DND-41 (cell line): ENCODE measurements around the gene SLC27A2.

Experiments
- EZH2 ChIP-seq: IDR thresholded peaks from 3 replicates; pipeline ENCODE4 v1.6.1; 2012; ENCODE audit warnings: borderline replicate concordance, low read depth, mild to moderate bottlenecking, moderate library complexity, low read length, inconsistent platforms; ENCODE audit not compliant: severe bottlenecking
- TF ChIP-seq, protein P1 (sequence below): IDR thresholded peaks from 2 replicates; pipeline ENCODE4 v1.5.1; 2012; ENCODE audit warnings: borderline replicate concordance, low read length, moderate library complexity, mild to moderate bottlenecking; ENCODE audit not compliant: poor library complexity, severe bottlenecking; ENCODE audit errors: extremely low read depth

DNA sequence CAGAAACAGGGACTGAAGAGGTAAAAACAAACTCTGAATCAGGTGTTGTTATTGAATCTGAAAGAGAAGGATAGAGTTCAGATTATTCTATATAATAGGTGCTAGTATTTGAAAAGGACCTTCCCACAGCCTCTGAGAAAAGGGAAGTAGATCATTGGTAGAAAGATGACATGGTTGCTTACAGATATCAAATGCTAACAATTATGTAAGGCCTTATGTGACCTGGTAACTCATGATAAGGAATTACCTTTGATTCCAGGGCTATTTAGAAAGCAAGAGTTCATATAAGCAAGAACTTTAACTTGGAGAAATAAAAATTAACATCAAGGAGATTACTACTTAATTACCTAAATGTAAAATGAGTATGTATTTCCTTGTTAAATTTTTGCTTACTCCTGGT is 7.6 kb downstream of the SLC27A2 start:
- no peak for TF ChIP-seq EZH2
- TF ChIP-seq, protein P1, sequence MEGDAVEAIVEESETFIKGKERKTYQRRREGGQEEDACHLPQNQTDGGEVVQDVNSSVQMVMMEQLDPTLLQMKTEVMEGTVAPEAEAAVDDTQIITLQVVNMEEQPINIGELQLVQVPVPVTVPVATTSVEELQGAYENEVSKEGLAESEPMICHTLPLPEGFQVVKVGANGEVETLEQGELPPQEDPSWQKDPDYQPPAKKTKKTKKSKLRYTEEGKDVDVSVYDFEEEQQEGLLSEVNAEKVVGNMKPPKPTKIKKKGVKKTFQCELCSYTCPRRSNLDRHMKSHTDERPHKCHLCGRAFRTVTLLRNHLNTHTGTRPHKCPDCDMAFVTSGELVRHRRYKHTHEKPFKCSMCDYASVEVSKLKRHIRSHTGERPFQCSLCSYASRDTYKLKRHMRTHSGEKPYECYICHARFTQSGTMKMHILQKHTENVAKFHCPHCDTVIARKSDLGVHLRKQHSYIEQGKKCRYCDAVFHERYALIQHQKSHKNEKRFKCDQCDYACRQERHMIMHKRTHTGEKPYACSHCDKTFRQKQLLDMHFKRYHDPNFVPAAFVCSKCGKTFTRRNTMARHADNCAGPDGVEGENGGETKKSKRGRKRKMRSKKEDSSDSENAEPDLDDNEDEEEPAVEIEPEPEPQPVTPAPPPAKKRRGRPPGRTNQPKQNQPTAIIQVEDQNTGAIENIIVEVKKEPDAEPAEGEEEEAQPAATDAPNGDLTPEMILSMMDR, result no peak
